ENCODE data around the gene ZDHHC5.
A peak's percentile ranks its signal among the peaks of the same experiment; 100 is the strongest.
"Not testable (repeated sequence)": the region's sequence is repeated elsewhere in the genome, so short reads cannot be mapped to it uniquely, and the experiment has no call there.

The ZDHHC5 gene

DNA sequence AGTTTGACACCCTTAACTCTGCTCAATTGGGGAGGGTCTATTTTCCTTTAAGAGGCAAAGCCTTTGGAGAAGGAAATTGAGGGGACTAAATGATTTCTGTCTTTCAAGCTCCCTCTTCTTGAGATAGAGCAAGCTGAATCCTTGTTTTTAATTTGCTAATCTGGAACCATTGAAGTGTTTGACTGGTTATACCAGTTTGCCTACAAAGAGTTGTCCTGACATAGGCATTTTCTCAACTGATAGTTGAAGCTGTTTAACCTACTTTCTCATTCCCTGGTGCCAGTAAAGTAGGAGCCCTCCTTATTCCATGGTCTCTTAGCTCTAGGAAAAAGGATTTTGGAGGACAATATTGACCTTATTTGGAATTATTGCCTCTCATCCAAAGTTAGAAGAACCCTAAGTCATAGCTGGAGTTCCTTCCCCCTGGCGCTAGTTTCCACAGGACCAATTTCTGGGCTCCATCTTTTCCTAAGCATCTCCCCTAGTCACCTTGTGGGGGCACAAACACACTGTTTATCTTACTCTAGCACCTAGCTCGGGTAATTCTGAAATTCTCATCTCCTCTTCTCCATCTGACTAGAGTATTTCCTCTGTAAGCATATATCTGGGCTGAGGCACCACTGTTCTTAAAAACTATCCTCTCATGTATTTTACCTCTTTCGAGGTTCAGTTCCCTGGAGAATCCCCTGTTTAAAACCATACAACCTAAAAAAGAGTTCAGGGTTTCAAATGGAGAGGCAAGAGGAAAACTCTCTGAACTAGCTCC is 7.4 kb downstream of the ZDHHC5 start:
- DNase-seq, result no peak

DNA sequence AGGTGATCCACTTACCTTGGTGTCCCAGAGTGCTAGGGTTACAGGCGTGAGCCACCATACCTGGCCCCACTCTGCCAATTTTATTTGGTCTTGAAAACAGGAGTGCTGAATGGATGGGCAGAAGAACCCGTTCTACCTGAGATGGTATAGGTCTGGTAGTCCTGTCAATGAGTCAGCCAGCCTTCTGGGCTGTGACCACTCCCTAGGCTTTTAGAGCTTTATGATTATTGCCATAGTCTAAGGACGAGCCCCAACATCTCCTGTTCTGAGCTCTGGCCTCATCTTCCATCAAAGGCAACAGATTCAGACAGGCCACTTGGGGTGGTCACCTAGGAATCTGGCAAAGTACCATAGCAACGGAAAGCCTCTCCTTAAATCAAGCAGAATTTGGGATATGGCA is 11.5 kb downstream of the ZDHHC5 start:
- no peak for DNase-seq

DNA sequence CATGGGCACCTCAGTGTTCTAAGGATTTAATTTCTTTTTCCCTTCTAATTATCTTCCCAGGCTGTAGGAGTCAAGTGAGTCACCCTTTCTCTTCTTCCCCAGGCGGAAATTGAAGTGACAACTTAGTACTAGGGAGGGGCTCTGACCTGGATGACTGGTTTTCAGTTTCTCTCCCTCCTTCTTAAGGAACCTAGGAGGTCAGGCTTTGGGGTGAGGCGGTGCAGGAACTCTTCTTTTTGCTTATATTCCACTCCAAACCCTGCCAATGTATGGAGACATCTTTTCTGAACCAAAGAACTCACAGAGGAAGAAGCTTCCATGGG is 12.6 kb downstream of the ZDHHC5 start:
- no peak for DNase-seq

DNA sequence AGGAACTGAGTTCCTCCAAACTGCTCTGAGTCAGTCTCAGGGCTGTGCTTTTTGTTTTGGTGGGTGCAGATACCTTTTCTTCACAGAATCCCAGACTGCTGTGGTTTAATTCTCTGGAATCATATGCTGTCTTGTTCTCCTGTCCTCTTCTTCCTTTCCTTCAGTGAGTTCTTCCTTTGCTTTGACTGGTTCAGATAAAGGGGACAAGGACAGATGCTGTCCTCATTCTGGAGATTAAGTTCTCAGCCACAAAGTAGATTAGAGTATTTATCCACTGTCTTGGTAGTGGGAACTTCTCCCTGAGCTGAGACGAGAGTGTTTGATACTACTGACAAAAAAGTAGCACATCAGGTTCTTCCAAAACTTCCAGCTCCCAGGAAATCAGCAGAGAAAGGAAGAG is 13.3 kb downstream of the ZDHHC5 start:
- DNase-seq, result no peak

DNA sequence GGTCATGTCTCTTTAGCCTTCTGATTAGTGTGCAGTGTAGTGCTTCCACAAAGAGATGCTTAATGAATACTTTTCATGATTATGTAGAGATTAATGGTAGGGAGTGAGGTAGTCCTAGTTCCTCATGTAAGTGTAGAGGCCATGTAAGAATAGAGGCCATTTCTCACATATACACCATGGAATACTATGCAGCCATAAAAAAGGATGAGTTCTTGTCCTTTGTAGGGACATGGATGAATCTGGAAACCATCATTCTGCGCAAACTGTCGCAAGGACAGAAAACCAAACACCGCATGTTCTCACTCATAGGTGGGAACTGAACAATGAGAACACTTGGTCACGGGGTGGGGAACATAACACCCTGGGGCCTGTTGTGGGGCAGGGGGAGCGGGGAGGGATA is 22.6 kb downstream of the ZDHHC5 start:
- DNase-seq, result not testable (repeated sequence)

DNA sequence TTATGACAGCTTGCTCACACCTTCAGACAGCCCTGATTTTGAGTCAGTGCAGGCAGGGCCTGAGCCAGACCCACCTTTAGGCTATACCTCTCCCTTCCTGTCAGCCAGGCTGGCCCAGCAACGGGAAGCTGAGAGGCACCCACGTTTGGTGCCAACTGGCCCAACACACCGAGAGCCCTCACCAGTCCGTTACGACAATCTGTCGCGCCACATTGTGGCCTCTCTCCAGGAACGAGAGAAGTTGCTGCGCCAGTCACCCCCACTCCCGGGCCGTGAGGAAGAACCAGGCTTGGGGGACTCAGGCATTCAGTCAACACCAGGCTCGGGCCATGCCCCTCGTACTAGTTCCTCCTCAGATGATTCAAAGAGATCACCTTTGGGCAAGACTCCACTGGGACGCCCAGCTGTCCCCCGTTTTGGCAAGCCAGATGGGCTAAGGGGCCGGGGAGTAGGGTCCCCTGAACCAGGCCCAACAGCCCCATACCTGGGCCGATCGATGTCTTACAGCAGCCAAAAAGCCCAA is 31.0 kb downstream of the ZDHHC5 start:
- DNase-seq, result no peak

DNA sequence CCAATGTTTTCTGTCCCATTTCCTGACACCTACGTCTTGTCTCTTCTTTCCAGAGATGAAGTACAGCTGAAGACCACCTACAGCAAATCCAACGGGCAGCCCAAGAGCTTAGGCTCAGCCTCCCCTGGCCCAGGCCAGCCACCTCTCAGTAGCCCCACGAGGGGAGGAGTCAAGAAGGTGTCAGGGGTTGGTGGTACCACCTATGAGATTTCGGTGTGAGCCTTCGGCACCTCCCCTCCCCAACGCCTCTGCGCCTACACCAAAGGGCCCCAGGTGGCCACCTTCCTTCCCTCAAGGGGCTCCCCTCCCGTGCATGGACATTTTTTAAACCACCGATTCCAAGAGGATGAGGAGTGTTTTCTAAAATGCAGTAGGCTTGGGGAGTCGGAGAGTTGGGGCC is 31.9 kb downstream of the ZDHHC5 start:
- DNase-seq, result no peak

DNA sequence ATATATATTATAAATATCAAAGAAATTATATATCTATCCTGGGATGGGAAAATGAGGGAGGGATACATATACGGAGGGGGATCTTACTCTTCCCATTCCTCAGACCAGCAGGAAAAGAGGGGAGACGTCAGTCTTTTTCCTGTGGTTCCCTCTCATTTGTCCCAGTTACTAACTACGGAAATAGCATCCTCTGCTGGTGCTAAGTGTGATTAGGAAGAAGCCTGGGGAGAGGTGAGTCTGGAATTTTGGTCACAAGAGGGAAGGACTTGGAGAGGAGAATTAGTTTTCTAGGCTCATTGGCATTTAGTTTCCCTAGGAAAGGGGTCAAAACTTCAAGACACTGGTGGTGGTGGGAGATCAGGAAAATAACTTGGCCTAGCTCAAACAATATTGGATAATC is 32.5 kb downstream of the ZDHHC5 start:
- no peak for DNase-seq

DNA sequence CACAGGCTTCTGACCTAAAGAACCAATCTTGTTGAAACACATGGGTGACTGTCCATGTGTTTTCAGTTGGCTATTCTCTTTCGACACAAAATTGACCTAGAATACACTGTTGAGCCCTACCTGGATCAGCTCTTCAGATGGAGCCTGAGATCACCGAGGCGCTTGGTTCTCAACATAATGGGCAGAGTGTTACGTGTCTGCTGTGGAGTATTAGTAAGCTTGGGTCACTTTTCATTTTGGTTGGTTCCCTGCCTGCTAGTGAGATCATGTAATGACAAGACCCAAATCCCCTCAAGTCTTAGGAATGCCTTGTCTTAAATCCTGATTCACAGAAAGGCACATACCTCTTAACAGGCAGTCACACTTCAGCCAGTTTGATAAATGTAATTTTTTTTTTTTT is 35.4 kb downstream of the ZDHHC5 start:
- DNase-seq, result no peak

DNA sequence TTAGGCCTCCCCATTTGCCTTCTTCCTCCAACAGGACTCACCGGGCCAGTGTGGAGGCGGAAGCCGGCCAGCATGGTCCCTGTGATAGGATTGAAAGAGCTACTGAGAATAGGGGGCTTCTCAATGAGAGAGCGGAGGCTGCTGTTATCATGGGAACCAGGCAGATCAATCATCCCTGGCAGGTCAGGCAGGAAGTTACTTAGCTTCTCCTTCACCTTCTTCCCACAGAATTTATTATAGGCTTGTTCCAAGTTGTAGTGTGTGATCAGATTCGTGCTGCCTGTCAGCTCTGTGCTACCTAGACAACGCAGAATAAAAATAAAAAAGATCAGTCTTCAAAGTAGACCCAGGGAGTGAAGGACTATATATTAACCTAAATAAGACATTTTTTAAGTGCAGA is 37.0 kb downstream of the ZDHHC5 start:
- no peak for DNase-seq

DNA sequence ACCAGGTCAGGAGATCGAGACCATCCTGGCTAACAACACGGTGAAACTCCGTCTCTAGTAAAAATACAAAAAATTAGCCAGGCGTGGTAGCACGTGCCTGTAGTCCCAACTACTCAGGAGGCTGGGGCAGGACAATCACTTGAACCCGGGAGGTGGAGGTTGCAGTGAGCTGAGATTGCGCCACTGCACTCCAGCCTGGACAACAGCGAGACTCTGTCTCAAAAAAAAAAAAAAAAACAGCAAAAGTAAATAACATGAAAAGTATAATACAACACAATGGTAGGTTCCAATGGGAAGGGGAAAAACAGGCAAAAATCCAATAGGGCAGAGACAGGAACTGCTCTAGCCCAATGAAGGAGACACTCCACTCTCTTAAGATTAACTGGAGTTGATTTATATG is 37.5 kb downstream of the ZDHHC5 start:
- not testable (repeated sequence) for DNase-seq

DNA sequence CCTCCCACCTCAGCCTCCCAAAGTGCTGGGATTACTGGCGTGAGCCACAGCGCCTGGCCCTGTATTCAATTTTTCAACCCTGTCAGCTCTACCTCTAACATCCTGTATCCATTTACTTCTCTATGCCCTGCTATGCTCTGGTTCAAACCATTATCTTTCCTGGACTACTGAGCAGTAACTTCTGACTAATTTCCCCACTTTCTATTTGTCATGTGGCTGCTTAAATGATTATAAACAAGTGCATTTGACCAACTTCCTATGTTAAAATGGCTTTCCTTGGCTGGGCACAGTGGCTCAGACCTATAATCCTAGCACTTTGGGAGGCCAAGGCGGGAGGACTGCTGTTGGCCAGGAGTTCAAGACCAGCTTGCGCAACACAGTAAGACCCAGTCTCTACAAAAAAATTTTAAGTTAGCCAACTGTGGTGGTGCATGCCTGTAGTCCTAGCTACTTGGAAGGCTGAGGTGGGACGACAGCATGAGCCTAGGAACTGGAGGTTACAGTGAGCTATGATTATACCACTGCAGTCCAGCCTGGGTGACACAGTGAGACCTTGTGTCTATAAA is 42.0 kb downstream of the ZDHHC5 start:
- no peak for DNase-seq

DNA sequence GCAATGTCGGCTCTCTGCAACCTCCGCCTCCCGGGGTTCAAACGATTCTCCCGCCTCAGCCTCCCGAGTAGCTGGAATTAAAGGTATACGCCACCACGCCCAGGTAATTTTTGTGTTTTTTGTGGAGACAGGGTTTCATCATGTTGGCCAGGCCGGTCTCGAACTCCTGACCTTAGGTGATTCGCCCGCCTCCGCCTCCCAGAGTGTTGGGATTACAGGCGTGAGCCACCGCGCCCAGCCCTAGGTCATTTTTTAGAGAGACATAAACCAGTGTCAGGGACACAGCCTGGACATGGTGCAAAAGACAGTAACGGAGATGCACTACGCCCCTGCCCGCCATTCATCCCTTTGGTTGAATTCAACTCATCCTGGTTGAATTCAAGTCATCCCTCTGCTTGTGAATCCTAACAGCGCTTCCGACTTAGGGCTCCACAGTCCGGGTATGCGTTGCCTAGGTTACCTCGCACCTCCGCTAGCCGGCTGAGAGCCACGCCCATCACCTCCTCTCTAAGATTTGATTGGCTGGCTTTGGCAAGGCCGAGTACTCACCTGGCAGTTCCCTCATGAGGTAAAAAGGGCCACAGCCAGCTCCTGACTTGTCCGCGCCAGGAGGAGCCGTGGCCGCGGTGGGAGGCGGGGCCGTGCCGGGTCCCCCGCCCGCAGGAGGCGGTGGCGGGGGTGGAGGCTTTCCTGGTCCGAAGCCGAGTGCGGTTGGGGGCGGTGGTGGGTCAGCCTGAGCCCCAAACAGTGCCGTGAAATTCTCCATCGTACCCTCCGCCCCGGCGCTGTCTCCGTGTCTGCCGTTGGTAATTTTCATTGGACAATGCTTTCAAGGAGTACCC is 43.7 kb downstream of the ZDHHC5 start, which contains the start of gene MED19:
MED19 (minus strand) TSS at position 802 of the 842 bp plus-strand sequence; CDS start at position 766, 36 bp downstream.
- no peak for DNase-seq

DNA sequence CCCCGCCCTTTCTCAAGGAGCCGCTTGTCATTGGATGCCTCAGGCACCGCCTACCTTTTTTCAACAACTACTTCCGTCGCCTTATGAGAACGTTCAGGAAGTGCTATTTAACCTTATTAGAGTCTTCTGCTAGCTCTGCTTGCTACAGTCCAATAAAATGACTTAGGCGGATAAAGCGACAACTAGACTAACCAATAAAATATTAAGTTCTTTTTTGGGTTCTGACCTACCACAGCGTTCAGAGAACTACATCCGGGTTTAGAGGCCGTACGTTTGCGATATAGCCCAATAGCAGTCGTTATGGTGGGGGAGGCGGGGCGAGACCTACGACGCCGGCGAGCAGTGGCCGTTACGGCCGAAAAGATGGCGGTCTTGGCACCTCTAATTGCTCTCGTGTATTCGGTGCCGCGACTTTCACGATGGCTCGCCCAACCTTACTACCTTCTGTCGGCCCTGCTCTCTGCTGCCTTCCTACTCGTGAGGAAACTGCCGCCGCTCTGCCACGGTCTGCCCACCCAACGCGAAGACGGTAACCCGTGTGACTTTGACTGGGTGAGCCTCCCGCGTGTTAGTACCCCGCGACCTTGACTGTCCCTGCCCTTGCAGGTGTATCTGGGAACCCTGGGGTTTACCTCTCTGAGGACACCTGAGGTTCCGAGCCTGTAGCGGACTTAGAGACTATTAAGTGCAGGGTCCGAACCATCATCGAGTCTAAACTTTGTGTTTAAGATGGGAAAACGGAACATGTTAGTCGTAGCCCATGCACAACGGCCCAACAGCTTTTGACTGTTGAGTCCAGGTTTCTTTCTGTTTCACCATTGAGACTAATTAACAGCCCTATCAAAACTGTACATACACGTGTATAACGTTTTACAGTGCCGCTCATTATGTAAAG is 44.6 kb downstream of the ZDHHC5 start, which contains the start of gene TMX2:
TMX2 (plus strand) TSS at position 338 of the 895 bp plus-strand sequence; CDS start at position 364, 26 bp downstream.
- DNase-seq, result peak; percentile 94

DNA sequence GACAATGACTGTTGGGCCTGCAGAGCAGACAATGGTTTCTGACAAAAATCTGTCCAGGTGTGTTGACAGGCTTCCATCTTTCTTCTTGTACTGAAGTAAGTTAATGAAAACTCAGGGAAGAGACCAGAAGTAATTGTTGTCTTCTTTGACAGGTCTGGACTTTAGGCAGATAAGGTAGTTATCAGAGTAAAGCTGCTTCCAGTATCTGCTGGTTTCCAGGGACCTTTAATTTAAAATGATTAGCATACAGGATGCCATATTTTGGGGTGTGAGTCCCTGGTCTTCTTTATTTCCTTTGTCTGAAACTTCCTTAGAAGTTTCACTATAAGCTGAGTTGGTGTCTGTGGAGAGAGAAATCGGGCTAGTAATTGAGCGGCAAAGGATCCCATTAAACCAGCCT is 45.9 kb downstream of the ZDHHC5 start:
- no peak for DNase-seq

DNA sequence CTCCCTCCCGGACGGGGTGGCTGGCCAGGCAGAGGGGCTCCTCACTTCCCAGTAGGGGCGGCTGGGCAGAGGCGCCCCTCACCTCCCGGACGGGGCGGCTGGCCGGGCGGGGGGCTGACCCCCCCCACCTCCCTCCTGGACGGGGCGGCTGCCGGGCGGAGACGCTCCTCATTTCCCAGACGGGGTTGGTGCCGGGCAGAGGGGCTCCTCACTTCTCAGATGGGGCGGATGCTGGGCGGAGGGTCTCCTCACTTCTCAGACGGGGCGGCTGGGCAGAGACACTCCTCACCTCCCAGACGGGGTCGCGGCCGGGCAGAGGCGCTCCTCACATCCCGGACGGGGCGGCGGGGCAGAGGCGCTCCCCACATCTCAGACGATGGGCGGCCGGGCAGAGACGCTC is 48.8 kb downstream of the ZDHHC5 start:
- not testable (repeated sequence) for DNase-seq

DNA sequence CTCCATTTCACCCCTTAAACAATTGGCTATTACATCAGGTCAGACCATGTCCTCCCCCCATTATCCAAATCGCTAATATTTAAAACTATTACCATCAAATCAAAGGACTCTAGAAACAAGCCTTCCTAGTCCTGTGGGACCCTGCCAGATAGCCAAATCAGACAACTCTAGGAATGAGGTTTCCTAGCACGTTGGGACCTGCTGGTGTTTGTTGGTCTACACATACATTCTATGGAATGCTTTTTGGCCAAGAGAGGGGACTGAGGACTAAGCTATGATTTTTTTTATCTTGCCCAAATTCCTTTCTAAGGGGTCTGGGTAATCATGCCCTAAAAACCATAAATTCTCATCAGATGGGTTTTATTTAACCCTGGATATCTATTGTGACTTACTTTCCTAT is 59.3 kb downstream of the ZDHHC5 start:
- no peak for DNase-seq

DNA sequence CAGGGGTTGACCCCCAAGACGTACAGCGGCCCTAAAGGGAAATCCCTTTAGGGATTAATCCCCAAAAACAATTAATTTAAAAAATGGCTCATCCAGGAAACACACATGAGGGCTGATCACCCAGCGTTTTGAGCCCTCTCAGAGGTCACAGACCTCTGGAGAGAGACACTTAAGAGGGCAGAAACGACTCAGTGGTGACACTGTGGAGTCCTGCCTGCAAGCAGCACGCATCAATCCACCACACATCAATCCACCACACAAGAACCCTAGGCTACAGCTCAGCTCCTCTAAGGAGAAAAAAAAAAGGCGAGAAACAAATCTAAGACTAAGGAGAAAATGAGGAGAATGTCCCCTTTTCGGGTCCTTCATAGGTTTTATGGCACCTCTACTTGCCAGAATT is 60.9 kb downstream of the ZDHHC5 start:
- no peak for DNase-seq

DNA sequence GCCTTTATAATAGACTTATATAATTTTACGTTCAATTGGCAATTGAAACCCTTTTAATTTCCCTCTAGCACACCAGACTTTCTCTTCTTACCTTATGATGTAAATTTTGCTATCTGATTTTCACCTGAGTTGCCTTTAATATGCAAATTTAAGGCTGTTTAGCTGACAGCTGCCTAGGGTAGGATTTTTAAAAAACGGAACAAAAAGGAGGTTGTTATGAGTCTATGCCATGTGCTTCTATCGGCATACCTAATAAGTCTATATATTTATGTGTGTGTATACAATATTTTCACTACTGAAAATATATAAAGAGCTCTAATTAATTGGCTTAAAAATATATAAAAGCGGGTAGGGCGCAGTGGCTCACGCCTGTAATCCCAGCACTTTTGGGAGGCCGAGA is 61.6 kb downstream of the ZDHHC5 start:
- no peak for DNase-seq

DNA sequence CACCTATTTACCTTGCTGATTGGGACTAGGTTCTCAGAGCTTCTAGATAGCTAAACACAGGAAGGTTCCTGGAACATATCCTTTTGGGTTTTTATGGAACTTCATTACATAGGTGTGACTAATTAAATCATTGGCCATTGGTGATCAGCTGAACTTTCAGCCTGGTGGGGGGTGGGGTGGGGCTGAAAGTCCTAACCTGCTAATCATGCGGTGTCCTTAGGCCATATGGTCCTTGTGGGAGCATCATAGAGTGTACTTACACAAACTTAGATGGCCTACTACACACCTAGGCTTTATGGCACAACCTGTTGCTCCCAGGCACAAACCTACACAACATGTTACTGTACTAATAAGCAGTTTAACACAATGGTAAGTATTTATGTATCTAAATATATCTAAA is 64.7 kb downstream of the ZDHHC5 start:
- no peak for DNase-seq

DNA sequence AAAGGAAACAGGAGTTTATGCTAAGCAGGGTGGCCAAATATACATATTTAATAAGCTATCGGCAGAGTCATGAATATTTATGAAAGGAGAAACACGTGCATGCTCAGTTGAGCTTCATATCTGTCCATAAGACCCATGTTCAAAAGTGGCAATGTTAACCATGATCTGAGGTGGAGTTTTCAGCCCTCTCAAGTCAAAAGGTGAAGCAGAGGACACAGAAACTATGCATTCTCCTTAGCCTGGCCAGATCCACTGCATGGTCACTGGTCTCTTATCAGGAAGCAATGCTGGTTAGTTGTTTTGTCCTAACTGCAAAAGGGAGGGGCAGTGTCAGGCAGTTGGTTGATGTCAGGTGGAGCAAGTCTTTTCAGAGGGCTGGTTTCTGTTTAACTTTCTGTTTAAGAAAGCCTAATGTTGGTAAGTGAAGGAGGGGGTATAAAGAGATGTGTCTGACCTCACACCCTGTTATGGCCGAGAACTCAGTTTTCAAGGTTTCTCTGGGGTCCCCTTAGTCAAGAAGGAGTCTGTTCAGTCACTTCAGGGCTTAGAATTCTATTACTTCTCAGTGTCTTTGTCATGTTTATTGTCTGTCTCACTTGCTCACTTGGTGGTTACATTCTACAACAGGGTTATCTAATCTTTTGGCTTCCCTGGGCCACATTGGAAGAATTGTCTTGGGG is 67.8 kb downstream of the ZDHHC5 start:
- DNase-seq, result no peak
